Cerebellar cortex (tissue), 1 donor: Measurements from ENCODE around the gene IMMP1L.
"Not testable (repeated sequence)": the region's sequence is repeated elsewhere in the genome, so short reads cannot be mapped to it uniquely, and the experiment has no call there.

Experiments
- DNase-seq: peaks from one replicate; pipeline ENCODE4 v3.0.0-alpha.2; 2015; ENCODE audit warnings: low spot score

The IMMP1L gene, protein sequence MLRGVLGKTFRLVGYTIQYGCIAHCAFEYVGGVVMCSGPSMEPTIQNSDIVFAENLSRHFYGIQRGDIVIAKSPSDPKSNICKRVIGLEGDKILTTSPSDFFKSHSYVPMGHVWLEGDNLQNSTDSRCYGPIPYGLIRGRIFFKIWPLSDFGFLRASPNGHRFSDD

DNA sequence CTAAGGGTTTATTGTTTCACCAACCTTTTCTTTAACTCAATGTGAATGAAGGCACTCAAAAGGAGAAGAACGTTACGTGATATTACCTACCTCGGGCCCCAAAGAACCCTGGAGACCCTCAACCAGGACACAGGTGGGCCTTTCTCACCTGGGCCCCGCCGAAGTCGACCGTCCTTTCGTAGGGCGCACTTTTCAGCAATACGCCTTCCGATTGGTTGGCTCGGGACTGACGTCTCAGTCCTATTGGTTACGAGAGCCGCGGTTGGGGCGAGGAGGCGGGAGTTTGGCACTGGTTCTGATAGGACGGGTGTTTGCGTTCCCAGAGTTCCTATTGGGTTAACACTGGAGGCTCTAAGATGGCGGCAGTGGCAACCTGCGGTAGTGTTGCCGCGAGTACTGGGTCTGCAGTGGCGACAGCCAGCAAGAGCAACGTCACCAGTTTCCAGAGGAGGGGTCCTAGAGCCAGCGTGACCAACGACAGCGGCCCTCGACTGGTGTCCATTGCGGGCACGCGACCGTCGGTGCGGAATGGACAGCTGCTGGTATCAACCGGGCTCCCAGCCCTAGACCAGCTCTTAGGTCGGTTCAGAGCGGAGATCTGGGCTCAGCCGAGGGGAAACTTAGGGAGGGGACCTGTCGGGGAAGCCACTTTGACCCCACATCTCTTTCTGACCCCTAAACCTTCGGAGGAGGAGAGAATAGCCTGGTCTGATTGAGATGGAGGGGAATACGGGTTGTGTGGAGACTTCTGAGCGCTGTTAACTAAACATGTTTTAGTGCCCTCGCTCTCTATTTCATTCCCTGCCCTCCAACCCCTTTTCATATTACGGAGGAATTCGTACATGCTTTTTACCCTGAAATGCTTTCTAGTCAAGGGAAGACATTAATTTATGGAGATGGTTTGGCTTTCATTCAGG lies at the start of gene IMMP1L, which contains the start of gene ELP4:
TSS of gene IMMP1L (minus strand) at position 194 of the 917 bp plus-strand sequence. CDS start 46,346 bp downstream, outside the sequence.
TSS of gene ELP4 (plus strand) at position 339 of the 917 bp plus-strand sequence. CDS start at position 357, 18 bp downstream.
- DNase-seq = peak; percentile 99

DNA sequence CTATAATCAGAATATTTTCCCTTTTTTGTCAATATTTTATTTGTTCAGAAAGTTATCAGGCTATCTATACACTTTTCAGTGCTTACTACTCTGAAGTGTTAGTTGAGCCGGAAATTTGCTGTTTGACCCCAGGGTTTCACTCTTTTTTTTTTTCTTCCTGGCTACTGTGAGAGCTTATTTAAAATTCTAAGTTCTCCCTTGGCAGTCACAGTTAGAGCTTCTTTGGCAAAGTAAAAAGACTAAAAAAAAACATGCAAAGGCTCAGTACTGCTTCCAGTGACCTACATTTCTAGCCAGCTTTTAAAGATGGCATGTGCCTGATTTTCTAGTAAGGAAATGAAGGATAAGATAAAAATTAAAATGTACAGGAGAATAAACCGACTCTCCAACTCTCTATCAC lies 48.6 kb upstream of the IMMP1L start:
- peak; percentile 73 for DNase-seq

DNA sequence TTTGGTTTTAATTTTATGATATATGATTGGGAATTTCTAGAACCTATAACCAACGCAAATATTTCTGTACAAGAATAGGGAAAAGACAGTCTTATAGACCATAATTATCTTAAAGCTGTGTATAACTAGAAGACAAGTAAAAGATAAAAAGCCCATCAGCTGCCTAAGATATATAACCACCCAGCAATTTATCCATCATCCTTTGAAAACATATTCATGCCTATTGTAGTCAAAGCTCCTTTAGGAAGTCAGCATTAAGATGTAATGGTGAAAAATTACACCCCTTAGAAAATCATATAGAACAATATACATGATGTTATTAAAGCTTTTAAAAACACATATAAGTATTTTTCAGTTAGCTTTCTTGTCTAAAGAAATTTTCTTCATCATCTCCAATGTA lies 46.5 kb upstream of the IMMP1L start:
- no peak for DNase-seq

DNA sequence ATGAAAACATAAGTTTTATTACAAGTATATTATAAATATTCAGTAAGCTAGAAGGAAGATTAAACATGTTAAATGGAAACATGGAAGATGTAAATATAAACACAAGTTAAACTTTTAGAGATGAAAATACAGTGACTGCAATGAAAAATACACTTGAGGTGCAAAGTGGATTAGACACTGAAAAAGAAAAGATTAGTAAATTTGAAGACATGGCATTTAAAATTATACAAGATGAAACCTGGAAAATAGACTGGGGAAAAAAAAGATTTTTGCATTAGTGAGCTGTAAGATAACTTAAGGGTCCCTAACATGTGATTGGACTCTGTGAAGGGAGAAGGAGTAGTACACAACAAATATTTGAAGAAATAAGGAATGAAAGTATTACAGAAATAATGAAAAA lies 33.4 kb upstream of the IMMP1L start:
- DNase-seq = no peak

DNA sequence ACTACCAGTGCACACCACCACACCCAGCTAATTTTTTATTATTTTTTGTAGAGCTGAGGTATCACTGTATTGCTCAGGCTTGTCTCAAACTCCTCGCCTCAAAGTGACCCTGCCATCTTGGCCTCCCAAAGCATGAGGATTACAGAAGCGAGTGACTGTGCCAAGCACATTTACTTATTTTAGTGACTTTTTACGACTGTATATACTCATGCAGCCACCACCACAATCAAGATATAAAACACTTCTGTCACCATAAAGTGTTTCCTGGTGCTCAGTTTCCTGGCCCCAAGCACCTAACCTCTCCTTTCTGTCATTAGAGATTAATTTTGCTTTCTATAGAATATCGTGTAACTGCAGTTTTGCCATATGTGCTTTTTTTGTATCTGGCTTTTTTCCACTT lies 26.1 kb upstream of the IMMP1L start:
- DNase-seq = no peak

DNA sequence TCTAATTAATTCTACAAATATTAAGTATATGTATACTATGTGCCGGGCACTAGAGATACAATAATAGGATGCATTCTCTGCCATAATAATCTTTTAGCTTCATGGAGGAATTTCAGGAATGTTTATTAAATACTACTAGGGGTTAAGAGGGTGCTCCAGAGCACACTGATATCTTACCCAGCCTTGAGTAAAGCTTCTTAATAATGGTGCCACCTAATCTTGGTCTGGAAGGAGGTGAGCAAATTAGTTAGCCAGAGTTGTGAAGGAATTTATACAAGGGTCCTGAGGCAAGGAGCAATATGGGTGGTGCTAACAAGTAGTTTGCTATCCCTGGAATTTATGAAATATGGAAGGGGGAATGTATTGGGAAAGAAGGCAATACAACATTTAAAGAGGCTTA lies 21.9 kb upstream of the IMMP1L start:
- DNase-seq = no peak

DNA sequence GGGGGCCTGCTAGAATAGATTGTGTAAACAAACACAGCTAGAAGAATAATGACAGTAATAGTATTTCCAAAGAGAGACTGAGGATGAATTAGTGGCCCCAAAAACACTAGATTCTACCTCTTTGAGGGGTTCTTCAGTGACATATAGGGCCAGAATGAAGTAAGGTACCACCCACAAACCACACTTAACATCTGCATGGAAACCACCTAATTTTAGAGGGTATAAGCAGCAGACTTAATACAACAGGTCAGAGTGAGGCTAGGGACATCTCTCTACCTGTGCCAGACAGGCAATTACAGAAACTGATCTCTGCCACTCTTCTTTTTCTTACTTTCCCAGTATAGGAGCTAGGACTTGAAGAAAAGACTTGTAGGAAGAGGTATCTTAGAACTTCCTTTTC lies 20.3 kb upstream of the IMMP1L start:
- no peak for DNase-seq

DNA sequence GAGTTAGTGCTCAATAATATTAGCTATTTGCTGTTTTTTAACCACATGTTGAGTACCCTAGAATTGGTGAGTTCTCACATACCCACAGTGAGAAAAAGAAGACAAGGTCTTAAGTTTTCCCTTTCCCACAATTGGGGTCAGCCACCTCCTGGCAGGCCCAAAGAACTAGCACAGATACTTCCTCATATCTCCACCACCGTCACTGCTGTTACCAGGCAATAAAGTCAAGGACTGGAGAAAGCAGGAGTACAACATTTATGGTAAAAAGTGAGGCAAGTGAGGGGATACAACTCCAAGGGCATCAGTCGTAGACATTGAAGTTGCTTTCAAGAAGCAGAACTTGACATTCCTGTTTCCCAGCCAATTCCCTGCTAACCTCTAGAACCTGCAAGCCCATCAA lies 19.8 kb upstream of the IMMP1L start:
- DNase-seq = no peak

DNA sequence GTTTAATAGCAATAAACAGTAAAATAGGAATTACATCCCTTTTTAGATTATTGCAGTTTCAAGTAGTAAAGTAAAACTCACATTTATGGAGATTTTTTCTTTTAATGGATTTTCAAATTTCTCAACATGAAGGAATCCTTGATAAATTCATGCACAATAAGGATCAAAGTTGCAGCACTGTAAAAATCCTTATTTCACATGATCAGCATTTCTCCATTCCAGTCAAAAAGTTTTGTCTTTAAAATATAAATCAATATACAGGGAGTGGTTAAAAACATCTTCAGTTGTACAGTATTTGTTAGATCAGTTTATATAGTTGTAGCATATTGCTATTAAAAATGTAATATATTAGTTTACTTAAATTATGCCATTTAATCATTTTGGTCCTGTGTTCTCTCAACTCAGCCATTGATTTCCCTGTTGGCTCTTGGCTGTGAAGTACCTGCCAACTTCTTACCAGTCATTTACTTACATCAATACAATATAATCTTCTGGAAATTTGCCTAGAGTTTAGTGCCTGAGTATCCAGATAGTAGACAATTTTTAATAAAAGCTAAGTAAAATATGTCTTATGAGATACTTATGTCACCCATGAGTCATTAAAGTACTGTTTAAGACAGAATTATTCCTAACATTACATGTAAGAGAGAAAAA lies 12.2 kb upstream of the IMMP1L start:
- no peak for DNase-seq

DNA sequence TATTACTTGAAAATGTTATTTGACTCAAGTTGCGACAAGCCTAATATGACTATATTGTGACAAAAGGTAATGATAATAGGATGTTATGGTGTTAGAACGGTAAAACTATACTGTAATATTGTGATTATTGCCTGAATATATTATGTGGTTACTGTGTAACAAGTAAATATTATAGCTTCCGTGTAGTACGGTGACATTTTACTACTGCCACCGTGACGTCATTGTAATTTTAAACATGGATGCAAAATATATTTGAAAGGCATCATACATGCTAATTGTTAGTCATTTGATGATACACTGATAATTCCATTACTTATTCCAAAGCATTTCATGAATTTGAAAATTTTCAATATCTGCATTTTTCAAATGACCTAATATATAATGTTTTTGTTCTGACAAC lies 2.7 kb upstream of the IMMP1L start:
- DNase-seq = no peak

DNA sequence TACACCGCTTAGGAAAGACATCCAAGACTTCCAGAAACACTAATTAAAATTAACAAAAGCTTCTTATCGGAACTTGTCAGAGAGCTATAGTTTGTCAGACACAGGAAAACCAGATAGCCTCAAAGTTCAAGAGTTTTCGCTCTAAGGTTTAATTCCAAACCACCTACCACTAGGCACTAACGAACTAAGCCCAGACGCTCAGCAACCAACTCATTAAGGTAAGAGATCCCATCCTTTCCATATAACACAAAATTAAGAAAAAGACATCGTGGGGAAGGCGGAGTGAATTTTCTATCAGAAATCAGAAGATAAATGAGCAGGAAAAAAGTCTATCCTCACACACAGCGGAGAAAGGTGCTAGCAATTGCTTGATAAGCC lies 382 bp downstream of the IMMP1L start:
- no peak for DNase-seq

DNA sequence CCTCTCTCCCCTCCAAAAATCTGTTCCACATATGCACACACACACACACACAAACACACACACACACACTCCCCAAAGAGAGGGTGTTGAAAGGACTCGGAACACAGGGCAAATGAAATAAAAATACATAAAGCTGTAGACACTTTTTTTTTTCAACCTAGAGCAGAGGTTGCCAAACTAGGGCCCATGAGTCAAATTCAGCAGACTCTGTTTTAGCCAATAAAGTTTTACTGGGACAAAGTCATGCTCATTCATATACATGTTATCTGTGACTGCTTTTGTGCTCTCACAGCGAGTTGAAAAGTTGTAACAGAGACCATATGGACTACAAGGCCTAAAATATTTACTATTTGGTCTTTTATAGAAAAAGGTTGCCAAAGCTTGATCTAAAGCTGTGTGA lies 8.9 kb downstream of the IMMP1L start:
- DNase-seq = no peak

DNA sequence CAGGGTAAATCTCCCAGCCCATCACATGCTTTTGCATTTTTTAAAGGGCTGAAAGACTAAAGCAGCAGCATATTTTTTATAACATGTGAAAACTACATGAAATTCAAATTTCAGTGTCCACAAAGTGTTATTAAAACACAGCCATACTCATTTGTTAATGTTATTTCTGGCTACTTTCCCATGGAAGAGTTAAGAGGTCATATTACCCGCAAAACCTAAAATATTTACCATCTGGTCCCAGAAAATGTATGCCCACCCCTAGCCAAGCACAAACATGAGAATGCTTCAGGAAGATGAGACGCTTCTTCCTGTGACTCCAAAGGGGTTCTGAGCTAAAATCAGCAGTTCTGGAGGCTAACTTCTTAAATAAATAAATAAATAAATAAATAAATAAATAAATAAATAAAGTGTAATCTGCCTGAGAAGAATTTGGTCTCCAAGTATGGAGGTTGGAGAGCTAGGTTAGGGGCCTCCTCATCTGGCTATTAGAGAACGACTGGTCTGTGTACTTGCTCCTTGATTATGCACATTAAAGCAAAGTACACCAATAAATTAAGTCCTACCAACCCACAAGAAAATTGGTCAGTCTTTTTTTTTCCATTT lies 9.7 kb downstream of the IMMP1L start:
- no peak for DNase-seq

DNA sequence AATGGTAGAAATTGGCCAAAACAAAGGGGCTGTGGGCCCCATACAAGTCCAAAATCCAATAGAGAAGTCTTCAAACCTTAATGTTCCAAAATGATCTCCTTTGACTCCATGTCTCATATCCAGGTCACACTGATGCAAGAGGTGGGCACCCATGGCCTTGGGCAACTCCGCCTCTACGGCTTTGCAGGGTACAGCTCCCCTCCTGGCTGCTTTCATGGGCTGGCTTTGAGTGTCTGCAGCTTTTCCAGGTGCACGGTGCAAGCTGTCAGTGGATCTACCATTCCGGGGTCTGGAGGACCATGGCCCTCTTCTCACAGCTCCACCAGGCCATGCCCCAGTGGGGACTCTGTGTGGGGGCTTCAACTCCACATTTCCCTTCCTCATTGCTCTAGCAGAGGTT lies 15.7 kb downstream of the IMMP1L start:
- DNase-seq = not testable (repeated sequence)

DNA sequence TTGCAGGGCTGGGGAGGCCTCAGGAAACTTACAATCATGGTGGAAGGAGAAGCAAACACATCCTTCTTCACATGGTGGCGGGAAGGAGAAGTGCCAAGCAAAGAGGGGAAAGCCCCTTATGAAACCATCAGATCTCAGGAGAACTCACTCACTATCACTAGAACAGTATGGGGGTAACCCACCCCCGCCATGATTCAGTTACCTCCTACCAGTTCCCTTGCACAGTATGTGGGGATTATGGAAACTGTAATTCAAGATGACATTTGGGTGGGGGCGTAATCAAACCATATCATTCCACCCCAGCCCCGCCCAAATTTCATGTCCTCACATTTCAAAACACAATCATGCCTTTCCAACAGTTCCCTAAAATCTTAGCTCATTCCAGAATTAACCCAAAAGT lies 16.2 kb downstream of the IMMP1L start:
- no peak for DNase-seq

DNA sequence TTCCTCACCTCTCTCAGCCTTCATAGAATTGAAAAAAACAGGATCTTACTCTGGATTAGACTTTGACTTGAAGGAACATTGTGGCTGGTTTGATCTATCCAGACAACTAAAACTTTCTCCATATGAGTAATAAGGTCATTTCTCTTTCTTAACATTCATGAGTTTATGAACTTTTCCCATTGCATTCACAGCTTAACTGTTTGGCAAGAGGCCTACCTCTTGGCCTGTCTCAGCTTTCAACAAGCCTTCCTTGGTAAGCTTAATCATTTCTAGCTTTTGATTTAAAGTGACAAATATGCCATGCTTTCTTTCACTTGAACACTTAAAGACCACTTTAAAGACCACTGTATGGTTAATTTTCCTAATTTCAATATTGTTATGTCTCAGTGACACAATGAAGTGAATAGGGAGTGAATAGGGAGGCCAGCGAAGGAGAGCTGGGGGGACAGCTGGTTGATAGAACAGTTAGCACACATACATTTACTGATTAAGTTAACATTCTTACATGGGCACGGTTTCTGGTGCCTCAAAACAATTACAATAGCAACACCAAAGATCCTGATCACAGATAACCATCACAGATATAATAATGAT lies 17.0 kb downstream of the IMMP1L start:
- DNase-seq = no peak

DNA sequence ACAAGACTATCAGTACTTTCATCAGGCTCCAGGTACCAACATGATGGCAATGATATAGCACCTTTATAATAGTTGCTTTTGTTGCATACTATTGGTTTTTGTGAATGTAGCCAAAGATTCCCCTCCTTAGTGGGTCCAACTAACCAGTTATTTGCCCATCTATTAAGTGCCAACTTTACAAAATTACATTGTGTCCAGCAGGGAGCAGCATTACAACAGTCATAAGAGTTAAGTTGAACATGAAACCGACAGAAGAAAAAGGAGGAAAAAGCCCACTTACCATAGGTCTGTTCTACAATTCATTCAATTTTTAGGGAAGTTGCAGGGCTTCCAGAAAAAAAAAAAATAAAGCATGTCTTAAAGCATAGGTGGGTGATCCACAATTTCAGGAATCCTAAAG lies 21.6 kb downstream of the IMMP1L start:
- DNase-seq = no peak

DNA sequence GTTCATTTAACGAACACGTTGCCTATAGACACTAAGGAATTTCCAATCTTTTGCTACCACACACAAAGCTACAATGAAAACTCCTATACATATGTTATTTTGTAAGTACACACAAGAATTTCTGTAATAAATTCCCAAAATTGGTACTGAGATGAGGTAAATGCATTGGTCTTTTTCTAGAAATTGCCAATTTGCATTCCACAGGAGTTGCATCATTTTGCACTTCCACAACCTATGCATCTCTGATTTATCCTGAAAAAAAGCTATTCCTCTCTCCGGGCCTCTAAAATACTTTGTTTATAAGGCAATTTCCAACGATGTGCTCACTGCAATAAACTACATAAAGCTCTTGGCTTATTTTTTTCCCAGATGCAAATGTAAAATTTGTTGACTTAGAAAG lies 24.9 kb downstream of the IMMP1L start:
- no peak for DNase-seq

DNA sequence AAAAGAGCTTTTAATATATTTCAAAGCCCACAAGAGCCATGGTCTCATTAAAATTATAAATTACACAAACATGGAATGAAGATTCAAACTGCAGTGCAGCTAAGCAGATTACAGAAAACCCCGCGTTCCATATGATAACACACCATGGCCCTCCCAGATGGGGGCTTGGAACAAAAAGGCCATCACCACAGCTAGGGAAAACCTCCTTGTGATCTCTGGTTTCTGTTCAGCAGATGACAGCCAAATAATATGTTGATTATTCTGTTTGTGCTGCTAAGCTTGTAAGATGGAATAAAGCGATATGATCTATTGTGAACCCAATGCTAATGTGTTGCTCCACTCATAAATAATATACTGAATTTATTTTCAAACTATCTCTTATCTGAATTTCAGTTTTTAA lies 28.5 kb downstream of the IMMP1L start:
- no peak for DNase-seq

DNA sequence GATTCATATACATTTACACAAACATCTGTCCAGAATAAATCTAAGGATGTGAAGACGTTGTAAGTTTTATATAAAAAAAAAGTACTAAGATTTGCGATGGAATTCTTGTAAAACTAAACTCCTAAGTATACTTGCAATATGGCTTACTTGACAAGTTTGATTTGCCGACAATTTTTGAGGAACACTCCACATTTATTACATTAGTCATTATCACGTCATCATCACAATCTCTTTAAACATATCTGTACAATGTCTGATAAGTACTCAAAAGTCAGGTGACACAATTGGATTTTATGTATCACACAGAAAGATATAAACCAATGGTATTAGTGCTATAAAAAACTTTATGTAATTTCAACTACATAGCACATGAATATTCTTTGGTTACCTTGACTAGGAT lies 30.4 kb downstream of the IMMP1L start:
- DNase-seq = no peak

DNA sequence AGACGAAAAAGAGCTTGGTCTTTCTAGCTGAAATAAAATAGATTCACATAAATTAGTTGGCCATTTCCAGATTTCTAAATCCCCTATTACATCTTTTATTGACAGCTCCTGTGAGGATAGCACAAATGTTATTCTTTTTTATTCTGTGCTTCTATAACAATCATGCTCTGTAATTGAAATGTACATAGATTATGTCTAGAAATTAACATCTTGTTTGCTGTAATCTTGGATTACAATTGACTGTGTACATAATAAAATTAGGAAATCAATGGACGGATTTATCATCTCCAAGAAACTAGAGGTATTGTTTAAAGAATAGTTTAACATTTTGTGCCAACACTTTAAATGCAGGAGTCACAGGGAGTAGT lies 31.2 kb downstream of the IMMP1L start:
- no peak for DNase-seq

DNA sequence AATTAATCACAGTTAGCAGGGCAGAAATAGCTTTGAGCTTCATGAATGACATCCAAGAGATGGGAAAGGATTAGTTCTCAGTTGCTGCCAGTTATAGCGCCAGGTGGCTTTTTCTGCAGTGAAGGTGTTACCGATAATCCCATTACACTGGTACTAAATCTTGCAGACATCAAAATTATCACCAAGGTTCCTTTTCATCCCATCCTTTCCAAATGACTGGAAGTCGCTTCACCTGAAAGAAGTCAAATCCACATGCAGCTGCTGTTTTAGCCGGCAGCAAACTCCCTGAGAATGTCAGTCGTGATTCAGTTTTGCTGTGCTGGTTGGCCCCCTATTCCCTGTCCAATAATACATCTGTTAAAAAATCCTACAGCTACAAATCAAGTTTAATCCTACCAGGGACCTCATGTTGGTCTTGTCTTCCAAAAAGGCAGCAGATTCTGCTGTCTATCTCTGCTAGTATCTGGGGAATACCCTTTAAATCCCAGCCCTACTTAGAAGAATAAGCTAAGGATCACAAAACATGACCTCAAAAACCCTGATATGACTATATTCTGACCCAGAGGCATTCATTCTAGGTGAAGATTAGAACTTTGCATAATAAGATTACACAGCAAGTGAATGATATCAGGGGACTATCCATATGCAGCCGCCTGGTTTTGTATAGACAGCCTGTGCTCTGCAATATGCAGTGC lies 31.7 kb downstream of the IMMP1L start:
- DNase-seq = peak; percentile 67
